PC-9 (cell line): Measurements from ENCODE around the gene MEF2C.

Experiments
- EZH2 ChIP-seq: fragments of 200-600 bp; sonication (generic); IDR thresholded peaks from 2 replicates; pipeline ENCODE4 v1.8.0; 2017; ENCODE audit warnings: antibody characterized with exemption, low read depth
- TF ChIP-seq, protein P1 (sequence below): fragments of 200-600 bp; sonication (generic); conservative IDR thresholded peaks from 2 replicates; pipeline ENCODE4 v1.6.1; 2017; ENCODE audit warnings: mixed run types, antibody characterized with exemption, mild to moderate bottlenecking, moderate library complexity

DNA sequence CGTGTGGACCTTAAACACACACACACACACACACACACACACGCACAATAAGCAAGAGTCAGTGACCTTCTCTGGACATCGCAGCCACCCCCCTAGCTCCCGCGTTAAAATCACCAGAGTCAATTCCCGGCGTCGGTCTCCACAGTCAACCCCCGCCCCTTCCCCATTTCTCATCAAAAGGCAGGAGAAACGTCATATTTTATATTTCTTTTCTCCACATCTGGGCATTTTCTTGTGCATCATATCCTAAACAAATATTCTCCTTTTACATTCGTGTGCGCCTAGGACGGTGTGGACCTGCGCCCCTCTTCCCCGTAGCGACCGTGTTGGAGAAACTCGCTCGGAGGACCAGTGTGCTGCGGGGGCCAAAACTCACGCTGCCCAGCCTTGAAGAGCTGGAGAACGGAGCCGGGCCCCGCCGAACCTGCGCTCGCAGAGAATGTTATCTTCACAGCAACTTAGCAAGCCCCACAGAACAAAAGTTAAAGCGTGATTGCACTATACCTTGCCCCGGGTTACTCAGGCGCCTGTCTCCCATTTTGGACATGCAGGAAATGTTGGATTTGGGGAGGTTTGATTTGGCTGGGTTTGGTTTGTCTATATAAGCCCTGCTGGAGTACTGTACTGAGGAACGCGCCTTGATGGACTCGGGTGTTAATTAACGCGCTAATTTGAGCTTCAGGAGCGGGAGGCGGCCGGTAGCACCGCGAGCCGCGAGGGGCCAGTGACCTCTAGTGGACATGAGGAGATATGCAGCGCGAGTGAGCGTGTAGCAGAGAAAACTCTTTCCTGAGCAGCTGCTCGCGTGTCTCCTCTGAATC is 192.4 kb downstream of the MEF2C start:
- TF ChIP-seq, protein P1, sequence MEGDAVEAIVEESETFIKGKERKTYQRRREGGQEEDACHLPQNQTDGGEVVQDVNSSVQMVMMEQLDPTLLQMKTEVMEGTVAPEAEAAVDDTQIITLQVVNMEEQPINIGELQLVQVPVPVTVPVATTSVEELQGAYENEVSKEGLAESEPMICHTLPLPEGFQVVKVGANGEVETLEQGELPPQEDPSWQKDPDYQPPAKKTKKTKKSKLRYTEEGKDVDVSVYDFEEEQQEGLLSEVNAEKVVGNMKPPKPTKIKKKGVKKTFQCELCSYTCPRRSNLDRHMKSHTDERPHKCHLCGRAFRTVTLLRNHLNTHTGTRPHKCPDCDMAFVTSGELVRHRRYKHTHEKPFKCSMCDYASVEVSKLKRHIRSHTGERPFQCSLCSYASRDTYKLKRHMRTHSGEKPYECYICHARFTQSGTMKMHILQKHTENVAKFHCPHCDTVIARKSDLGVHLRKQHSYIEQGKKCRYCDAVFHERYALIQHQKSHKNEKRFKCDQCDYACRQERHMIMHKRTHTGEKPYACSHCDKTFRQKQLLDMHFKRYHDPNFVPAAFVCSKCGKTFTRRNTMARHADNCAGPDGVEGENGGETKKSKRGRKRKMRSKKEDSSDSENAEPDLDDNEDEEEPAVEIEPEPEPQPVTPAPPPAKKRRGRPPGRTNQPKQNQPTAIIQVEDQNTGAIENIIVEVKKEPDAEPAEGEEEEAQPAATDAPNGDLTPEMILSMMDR, result peak; percentile 95
- no peak for TF ChIP-seq EZH2
